Body of pancreas (tissue), 4 donors: ENCODE results near the gene KNSTRN. TPM values are rescaled to one million over a fixed set of nuclear protein-coding genes. Genes with fewer than 3 reads are reported as not detected.

Source experiments
- ATAC-seq: fragments of 150-250 bp; one replicate; pipeline ENCODE4 v1.9.1; 2016
- DNase-seq, 4 donors: peaks; one replicate each; pipeline ENCODE4 v3.0.0-alpha.2; 2019
- H3K27ac ChIP-seq, 4 donors: fragments of 200-600 bp; sonication (generic); 1 replicate in 3 of 4; 2 replicates in 1 of 4; pipeline versions ENCODE4 v1.5.1 to v1.6.1; 2016 to 2019; ENCODE audit warnings: mild to moderate bottlenecking in 1 of 4, mixed read lengths in 1 of 4, moderate library complexity in 1 of 4
- H3K27me3 ChIP-seq, 2 donors: fragments of 200-600 bp; sonication (generic); one replicate each; pipeline ENCODE4 v1.6.0; 2016; ENCODE audit warnings: mild to moderate bottlenecking in 1 of 2
- H3K36me3 ChIP-seq, 2 donors: fragments of 200-600 bp; sonication (generic); replicated peaks in 1 of 2; 2 replicates each; pipeline ENCODE4 v1.5.1; 2016; ENCODE audit warnings: low read depth in 2 of 2; ENCODE audit not compliant: insufficient read depth in 1 of 2
- H3K4me1 ChIP-seq: fragments of 200-600 bp; sonication (generic); one replicate; pipeline ENCODE4 v1.6.0; 2016
- H3K4me3 ChIP-seq, 2 donors: fragments of 200-600 bp; sonication (generic); 1 replicate in 1 of 2; 2 replicates in 1 of 2; pipeline ENCODE4 v1.5.1; 2016 to 2019
- H3K9me3 ChIP-seq, 3 donors: fragments of 200-600 bp; sonication (generic); 1 replicate in 2 of 3; 2 replicates in 1 of 3; pipeline ENCODE4 v1.5.1; 2016
- CTCF ChIP-seq, 7 experiments: fragments of 450-650 bp in 4 of 7; fragments of 200-600 bp in 3 of 7; sonication (generic) in 3 of 7; IDR thresholded peaks; one replicate each; pipeline ENCODE4 v1.5.1; 2016 to 2019; ENCODE audit warnings: antibody characterized with exemption in 7 of 7
- POLR2A ChIP-seq, 3 donors: fragments of 450-650 bp; IDR thresholded peaks; one replicate each; pipeline ENCODE4 v1.6.1; 2016; ENCODE audit warnings: antibody characterized with exemption in 3 of 3, mild to moderate bottlenecking in 2 of 3
- WGBS, 2 donors: methylation state at CpG; one replicate each; pipeline ENCODE4 v1.1.5; 2017; 5-methylcytosine and 5-hydroxymethylcytosine counted together
- intact Hi-C: fragments of 100-400 bp; cut with DNase I; formaldehyde crosslinking; loops from one replicate; pipeline ENCODE4 v1.15.1; 2023
- total RNA-seq, 2 donors: library from RNA; depleted of rRNA; stranded (reverse); fragments of >200 nt; gene quantifications; one replicate each; pipeline ENCODE4 v1.1.0, GENCODE V29; 2016

Gene KNSTRN
- total RNA-seq, 2 donors from 2014 or later, result 3.3 to 5.7 TPM

GRCh38 chr15:40420793-40421192, 38.3 kb downstream of the KNSTRN start:
- ATAC-seq (peak; percentile 67), DNase-seq (peak; percentile 84 to 93 (median 90))
- no peaks in the 10 kb centered on the region for H3K27me3 ChIP-seq
- no peak overlapping the region for H3K4me3 ChIP-seq
- intact Hi-C loops, result loop anchor here (5.0 kb wide), 1 partner anchor 138 kb away; the partner anchor contains the start of gene ANKRD63
- 0 to 10% methylated on average over 2 to 3 of the region's 3 CpGs for WGBS, 2 donors
- H3K27ac ChIP-seq, result peak overlapping the region; percentile 56 to 80 (median 64)
- peaks cover 0 to 4% of the 10 kb centered on the region in 2 donors for H3K36me3 ChIP-seq
- TF ChIP-seq POLR2A (IDR thresholded peaks at IDR 0.05), result no peak
- no peaks in the 10 kb centered on the region for H3K9me3 ChIP-seq
- peaks cover 32% of the 10 kb centered on the region for H3K4me1 ChIP-seq

GRCh38 chr15:40421246-40422157, 39.0 kb downstream of the KNSTRN start:
- Histone ChIP-seq H3K36me3 (peaks cover 0 to 2% of the 10 kb centered on the region in 2 donors), H3K4me3 (no peak overlapping the region), H3K27ac (peak overlapping the region; percentile 56 to 80 (median 64)), H3K27me3 (no peaks in the 10 kb centered on the region), H3K9me3 (no peaks in the 10 kb centered on the region), H3K4me1 (peaks cover 32% of the 10 kb centered on the region)
- ATAC-seq (peak; percentile 82), DNase-seq (peak; percentile 74 to 84 (median 80))
- 8 to 9% methylated on average over 18 to 31 of the region's 31 CpGs for WGBS, 2 donors
- TF ChIP-seq CTCF (IDR thresholded peaks at IDR 0.05) (peak; percentile 89 to 97 (median 96)), POLR2A (IDR thresholded peaks at IDR 0.05) (peak in 1 of 3 donors; percentile 12)
- intact Hi-C loops, result loop anchor here (5.0 kb wide), 1 partner anchor 139 kb away; the partner anchor contains the start of gene ANKRD63

- DNase-seq, result no peak
- WGBS, 2 donors, result 75 to 90% methylated on average over 6 of the region's 6 CpGs
- no peaks in the 10 kb centered on the region for H3K9me3 ChIP-seq
- no peaks in the 10 kb centered on the region for H3K27me3 ChIP-seq
- intact Hi-C loops, result loop anchor here (5.0 kb wide), 2 partner anchors 72 to 142 kb away; partner anchors contain the start of genes ANKRD63 and PHGR1
- H3K4me3 ChIP-seq, result no peak overlapping the region
- no peak for ATAC-seq
- peaks cover 27% of the 10 kb centered on the region for H3K4me1 ChIP-seq
- H3K36me3 ChIP-seq, result no peaks in the 10 kb centered on the region
- TF ChIP-seq CTCF (IDR thresholded peaks at IDR 0.05), result no peak
- no peak for TF ChIP-seq POLR2A (IDR thresholded peaks at IDR 0.05)
- no peak overlapping the region for H3K27ac ChIP-seq
These were observed 42.1 kb downstream of the KNSTRN start for GRCh38 chr15:40424483-40425115.

GRCh38 chr15:40425681-40426080, 43.2 kb downstream of the KNSTRN start:
- Histone ChIP-seq H3K4me3 (no peak overlapping the region), H3K9me3 (no peaks in the 10 kb centered on the region), H3K4me1 (peaks cover 16% of the 10 kb centered on the region), H3K27me3 (no peaks in the 10 kb centered on the region), H3K27ac (no peak overlapping the region), H3K36me3 (no peaks in the 10 kb centered on the region)
- intact Hi-C loops, result loop anchor here (5.0 kb wide), 1 partner anchor 73 kb away; the partner anchor contains the start of gene PHGR1
- WGBS, 2 donors, result 92% methylated on average over 5 of the region's 5 CpGs
- TF ChIP-seq CTCF (IDR thresholded peaks at IDR 0.05) (no peak), POLR2A (IDR thresholded peaks at IDR 0.05) (no peak)
- DNase-seq (no peak), ATAC-seq (no peak)

- ATAC-seq (peak; percentile 12), DNase-seq (peak in 1 of 4 donors; percentile 33)
- Histone ChIP-seq H3K36me3 (no peaks in the 10 kb centered on the region), H3K27ac (no peak overlapping the region), H3K27me3 (no peaks in the 10 kb centered on the region), H3K4me3 (no peak overlapping the region), H3K4me1 (peaks cover under 1% of the 10 kb centered on the region), H3K9me3 (no peaks in the 10 kb centered on the region)
- TF ChIP-seq POLR2A (IDR thresholded peaks at IDR 0.05), result no peak
- no peak for TF ChIP-seq CTCF (IDR thresholded peaks at IDR 0.05)
- intact Hi-C loops, result loop anchor here (5.0 kb wide), 1 partner anchor 75 kb away; the partner anchor contains the start of gene PHGR1
- 36 to 48% methylated on average over 9 of the region's 9 CpGs for WGBS, 2 donors
These were observed 44.7 kb downstream of the KNSTRN start for GRCh38 chr15:40427188-40427587.
